Measurements from ENCODE around the gene ZNF43. TPM values are rescaled to one million over a fixed set of nuclear protein-coding genes. Genes with fewer than 3 reads are reported as not detected.

The ZNF43 gene
- total RNA-seq, 4 donors from 2014 or later, result 12.3 to 43.1 (median 26.7) TPM

DNA sequence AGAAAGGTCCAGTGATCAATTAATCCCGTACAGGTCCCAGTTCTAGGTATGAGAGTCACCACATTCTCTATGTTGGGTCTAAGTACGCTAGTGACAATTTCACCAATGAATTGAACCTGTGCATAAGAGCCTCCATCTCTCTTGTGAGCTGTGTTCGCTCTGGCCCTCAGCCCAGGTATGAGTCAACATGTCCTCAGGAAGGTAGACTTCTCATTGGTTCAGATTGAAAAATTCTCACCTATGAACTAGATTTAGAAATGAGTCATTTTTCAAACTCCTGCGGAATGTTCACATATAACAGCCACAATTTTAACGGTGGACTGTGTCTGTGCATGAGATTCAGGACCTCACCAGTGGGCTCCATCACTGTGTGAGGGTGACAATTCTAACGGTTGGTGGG is 12.7 kb upstream of the ZNF43 start:
- H3K27ac ChIP-seq, result no peak overlapping the region
- TF ChIP-seq POLR2A (IDR thresholded peaks at IDR 0.05), result no peak
- TF ChIP-seq, protein P1, sequence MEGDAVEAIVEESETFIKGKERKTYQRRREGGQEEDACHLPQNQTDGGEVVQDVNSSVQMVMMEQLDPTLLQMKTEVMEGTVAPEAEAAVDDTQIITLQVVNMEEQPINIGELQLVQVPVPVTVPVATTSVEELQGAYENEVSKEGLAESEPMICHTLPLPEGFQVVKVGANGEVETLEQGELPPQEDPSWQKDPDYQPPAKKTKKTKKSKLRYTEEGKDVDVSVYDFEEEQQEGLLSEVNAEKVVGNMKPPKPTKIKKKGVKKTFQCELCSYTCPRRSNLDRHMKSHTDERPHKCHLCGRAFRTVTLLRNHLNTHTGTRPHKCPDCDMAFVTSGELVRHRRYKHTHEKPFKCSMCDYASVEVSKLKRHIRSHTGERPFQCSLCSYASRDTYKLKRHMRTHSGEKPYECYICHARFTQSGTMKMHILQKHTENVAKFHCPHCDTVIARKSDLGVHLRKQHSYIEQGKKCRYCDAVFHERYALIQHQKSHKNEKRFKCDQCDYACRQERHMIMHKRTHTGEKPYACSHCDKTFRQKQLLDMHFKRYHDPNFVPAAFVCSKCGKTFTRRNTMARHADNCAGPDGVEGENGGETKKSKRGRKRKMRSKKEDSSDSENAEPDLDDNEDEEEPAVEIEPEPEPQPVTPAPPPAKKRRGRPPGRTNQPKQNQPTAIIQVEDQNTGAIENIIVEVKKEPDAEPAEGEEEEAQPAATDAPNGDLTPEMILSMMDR (IDR thresholded peaks at IDR 0.05), result no peak
- peaks cover 0 to 5% of the 10 kb centered on the region in 2 donors for H3K4me1 ChIP-seq
- no peak for DNase-seq
- no peak overlapping the region for H3K4me3 ChIP-seq
- no peaks in the 10 kb centered on the region for H3K9me3 ChIP-seq
- no peaks in the 10 kb centered on the region for H3K27me3 ChIP-seq
- no peaks in the 10 kb centered on the region for H3K36me3 ChIP-seq
- intact Hi-C loops (cut with DNase I; ENCODE audit: low total_unique reads), result no loop called here

DNA sequence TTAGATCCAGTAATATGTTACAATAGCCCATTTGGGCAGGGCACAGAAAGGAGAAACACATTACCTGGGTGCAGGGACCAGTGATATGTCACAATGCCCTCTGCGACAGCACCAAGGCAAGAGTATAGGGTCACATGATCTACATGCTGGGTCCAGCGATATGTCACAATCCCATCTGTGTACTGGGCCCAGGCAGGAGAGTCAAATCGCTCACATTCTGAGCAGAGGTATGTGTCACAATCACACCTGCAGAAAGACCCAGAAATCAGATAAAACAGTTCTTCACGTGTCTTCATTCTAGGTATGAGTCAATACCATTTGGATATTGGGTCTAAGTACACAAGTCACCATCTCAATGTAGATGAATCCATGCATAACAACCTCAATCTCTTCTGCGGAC is 7.1 kb upstream of the ZNF43 start:
- Histone ChIP-seq H3K27ac (no peak overlapping the region), H3K9me3 (no peaks in the 10 kb centered on the region), H3K4me3 (no peak overlapping the region), H3K27me3 (no peaks in the 10 kb centered on the region), H3K4me1 (no peaks in the 10 kb centered on the region), H3K36me3 (no peaks in the 10 kb centered on the region)
- TF ChIP-seq, protein P1 (IDR thresholded peaks at IDR 0.05), result no peak
- no peak for TF ChIP-seq POLR2A (IDR thresholded peaks at IDR 0.05)
- DNase-seq, result no peak
- intact Hi-C loops (cut with DNase I; ENCODE audit: low total_unique reads), result no loop called here

DNA sequence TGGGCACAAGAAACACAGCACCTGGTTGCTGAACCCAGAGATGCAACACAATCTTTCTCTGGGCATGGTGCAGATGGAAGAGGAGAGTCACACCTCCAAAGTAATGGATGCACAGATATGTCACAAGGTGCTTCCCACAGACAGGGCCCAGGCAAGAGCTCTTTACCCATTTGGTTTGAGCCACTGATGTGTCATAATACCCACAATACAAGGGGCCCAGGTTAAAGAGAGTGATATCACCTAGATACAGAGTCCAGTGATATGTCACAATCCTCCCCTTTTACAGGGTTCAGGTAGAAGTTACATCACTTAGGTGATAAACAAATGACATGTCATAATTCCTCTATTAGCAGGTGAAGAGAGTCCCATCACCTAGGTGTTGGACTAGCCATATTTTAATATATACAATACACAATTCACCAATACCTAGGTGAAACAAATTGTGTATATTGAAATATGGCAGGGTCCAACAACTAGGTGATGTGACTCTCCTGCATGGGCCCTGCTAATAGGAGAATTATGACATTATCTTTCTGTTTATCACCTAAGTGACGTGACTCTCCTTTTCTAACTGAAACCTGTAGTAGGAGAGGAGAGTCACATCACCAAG is 5.6 kb upstream of the ZNF43 start:
- no peak overlapping the region for H3K27ac ChIP-seq
- no peaks in the 10 kb centered on the region for H3K27me3 ChIP-seq
- TF ChIP-seq POLR2A (IDR thresholded peaks at IDR 0.05), result no peak
- TF ChIP-seq, protein P1 (IDR thresholded peaks at IDR 0.05), result no peak
- no peak for DNase-seq
- intact Hi-C loops (cut with DNase I; ENCODE audit: low total_unique reads), result no loop called here
- H3K4me3 ChIP-seq, result no peak overlapping the region
- no peaks in the 10 kb centered on the region for H3K36me3 ChIP-seq
- H3K4me1 ChIP-seq, result no peaks in the 10 kb centered on the region
- no peaks in the 10 kb centered on the region for H3K9me3 ChIP-seq

DNA sequence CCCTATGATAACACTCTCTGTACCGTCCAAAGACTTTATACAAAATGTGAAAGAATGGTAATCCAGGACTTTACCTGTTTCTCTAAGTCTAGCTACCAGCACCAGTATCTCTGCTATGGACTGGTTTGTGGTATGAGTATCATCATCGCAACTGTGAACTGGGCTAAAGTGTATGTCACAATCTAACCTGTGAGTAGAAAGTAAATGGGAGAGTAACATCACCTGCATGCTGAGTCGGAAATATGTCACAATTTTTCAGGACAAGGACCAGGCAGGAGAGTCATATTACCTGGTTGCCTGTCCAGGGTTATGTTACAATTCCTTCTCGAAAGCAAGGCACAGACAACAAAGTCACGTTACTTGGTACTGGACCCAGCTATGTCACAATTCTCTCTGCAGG is 5.1 kb upstream of the ZNF43 start:
- TF ChIP-seq POLR2A (IDR thresholded peaks at IDR 0.05), result no peak
- TF ChIP-seq, protein P1 (IDR thresholded peaks at IDR 0.05), result no peak
- H3K27ac ChIP-seq, result no peak overlapping the region
- no peak overlapping the region for H3K4me3 ChIP-seq
- no peaks in the 10 kb centered on the region for H3K9me3 ChIP-seq
- no peaks in the 10 kb centered on the region for H3K4me1 ChIP-seq
- intact Hi-C loops (cut with DNase I; ENCODE audit: low total_unique reads), result no loop called here
- no peaks in the 10 kb centered on the region for H3K36me3 ChIP-seq
- no peaks in the 10 kb centered on the region for H3K27me3 ChIP-seq
- no peak for DNase-seq

DNA sequence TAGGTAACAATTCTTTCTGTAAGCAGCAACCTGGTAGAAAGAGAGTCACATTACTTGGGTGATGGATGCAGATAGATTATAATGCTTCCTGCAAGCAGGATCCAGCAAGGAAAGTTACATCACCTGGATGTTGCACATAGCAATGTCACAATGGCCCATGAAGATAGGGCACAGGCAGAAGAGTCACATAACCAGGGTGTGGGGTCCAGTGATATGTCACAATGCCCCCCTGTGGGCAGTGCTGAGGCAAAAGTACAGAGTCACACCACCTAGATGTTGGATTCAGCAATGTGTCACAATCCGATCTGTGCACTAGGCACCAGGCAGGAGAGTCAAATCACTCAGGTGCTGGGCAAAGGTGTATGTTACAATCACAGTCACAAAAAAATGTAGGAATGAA is 4.0 kb upstream of the ZNF43 start:
- H3K27me3 ChIP-seq, result no peaks in the 10 kb centered on the region
- intact Hi-C loops (cut with DNase I; ENCODE audit: low total_unique reads), result no loop called here
- no peak for DNase-seq

More for the DNA sequence above, 4.0 kb upstream of the ZNF43 start:
- no peak overlapping the region for H3K27ac ChIP-seq
- TF ChIP-seq, protein P1 (IDR thresholded peaks at IDR 0.05), result no peak
- no peak for TF ChIP-seq POLR2A (IDR thresholded peaks at IDR 0.05)
- H3K4me3 ChIP-seq, result no peak overlapping the region
- H3K4me1 ChIP-seq, result no peaks in the 10 kb centered on the region
- H3K9me3 ChIP-seq, result no peaks in the 10 kb centered on the region
- H3K36me3 ChIP-seq, result no peaks in the 10 kb centered on the region

Data from uterus (tissue), 4 donors.